ENCODE results near the gene RALBP1.

RALBP1 gene

GRCh38 chr18:9513971-9514512 is 38.7 kb downstream of the RALBP1 start:
- DNase-seq, result no peak

DNA sequence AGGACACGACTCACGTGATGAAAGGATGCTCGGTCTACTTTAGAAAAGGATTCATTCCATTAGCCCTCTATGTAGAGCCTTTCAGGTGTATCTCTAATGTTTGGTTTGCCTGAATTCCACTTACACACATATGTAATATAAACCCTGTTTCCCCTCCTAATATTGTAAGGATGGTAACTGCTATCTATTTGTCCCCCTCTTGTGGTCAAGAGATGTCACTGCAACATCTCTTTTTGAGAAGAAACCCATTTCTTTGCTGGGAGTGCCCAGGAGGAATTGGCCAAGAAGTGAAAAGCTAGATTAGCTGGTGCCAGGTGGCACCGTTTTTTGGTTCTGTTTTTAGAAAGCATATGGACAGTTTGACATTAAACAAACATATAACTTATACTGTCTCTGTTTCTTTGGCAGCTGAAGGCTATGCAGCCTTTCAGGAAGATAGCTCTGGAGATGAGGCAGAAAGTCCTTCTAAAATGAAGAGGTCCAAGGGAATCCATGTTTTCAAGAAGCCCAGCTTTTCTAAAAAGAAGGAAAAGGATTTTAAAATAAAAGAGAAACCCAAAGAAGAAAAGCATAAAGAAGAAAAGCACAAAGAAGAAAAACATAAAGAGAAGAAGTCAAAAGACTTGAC is 41.2 kb downstream of the RALBP1 start:
- DNase-seq, result no peak

GRCh38 chr18:9517869-9518268 is 42.6 kb downstream of the RALBP1 start:
- no peak for DNase-seq

- DNase-seq, result no peak
These were observed 44.1 kb downstream of the RALBP1 start for GRCh38 chr18:9519399-9519798.

DNA sequence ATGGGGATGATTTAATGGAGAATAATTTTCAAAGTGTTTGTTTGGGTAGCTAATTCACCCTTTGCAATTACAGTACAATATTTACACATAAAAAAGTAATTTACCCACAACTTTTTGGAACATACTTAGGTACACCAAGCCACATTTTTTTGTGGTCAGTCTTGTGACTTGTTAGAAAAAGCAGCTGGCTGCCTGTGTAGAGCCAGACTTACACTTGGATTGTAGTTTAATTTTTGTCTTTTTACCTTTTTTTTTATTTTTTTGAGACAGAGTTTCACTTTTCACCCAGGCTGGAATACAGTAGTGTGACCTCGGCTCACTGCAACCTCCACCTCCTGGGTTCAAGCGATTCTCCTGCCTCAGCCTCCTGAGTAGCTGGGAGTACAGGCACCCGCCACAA is 45.4 kb downstream of the RALBP1 start:
- no peak for DNase-seq

- DNase-seq, result no peak
These were observed 46.5 kb downstream of the RALBP1 start for GRCh38 chr18:9521770-9522169.

DNA sequence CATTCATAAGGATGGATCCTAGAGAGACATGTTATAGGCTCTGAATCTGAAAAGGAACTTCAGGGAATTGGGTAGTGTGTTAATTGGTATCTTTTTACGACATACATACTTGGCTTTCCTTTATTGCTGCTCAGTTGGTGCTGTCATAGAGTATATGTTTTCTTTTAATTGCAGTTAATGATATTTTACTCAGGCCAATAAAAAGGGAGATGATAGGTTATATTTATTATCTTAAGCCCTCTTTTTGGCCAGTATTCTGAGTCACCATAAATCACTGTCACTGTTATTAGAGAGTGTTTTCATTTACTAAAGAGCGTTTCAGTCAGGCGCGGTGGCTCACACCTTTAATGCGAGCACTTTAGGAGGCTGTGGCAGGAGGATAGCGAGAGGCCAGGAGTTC is 47.6 kb downstream of the RALBP1 start:
- DNase-seq, result no peak

- DNase-seq, result no peak
These were observed 51.1 kb downstream of the RALBP1 start for GRCh38 chr18:9526458-9526857.

- DNase-seq, result no peak
These were observed 55.1 kb downstream of the RALBP1 start for GRCh38 chr18:9530226-9531009.

GRCh38 chr18:9531791-9532410 is 56.6 kb downstream of the RALBP1 start:
- DNase-seq, result no peak

DNA sequence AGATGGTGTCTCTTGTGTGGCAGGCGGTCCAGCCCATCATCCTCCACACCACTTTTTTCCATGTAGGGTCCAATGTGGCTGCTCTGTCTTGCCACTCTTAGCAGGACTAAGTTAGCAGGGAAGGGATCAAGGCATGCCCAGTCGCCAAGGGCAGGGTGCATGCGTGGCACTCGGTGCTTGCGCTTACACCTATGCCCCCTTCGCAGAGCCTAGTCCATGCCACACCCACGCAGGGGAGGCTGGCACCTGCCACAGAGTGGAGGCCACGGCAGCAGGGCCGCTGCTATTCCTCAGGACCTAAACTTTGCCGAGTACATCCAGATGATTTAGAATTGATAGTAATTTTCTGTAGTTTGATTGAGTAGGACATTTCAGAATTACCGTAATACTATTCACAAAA is 59.5 kb downstream of the RALBP1 start:
- no peak for DNase-seq

- DNase-seq, result no peak
These were observed 60.2 kb downstream of the RALBP1 start for GRCh38 chr18:9535430-9535991.

- no peak for DNase-seq
These were observed 61.2 kb downstream of the RALBP1 start for GRCh38 chr18:9536354-9537152.

- no peak for DNase-seq
These were observed 62.4 kb downstream of the RALBP1 start for GRCh38 chr18:9537677-9538076.

DNA sequence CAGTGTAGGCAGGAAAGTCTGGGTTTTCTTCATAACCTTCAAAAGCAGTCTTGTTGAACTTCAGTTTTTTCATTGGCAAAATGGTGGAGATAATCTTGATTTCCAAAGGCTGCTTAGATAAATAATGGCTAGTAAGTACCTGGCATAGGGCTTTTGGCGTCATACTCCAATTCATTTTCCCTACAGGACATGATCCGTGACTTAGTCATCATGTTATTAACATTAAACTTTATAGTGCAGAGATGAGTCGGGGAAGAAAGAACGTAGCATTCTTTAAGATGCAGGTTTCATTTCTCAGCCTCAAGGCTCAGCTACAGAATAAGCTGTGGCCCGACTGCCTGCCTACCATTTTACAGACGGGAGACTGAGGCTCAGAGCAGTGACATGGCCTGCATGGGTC is 64.0 kb downstream of the RALBP1 start:
- no peak for DNase-seq

DNA sequence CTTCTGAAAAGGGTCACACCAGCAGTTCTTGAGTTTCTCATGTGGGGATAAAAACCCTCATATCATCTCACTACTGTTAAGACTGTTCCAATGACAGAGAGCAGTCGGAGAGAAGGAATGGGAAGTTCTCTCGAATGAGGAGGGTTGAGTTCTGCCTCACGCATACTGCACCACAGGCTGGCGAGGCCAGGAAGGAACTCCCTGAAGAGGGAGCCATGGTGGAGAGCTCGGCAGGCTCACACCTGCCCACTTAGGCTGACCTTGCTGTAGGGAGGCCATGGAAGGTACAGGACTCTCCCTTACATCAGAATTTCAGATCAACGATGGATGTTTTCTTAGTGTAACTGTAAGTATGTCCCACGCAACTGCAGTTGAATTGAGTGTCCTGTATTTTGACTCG is 64.6 kb downstream of the RALBP1 start:
- DNase-seq, result no peak

DNA sequence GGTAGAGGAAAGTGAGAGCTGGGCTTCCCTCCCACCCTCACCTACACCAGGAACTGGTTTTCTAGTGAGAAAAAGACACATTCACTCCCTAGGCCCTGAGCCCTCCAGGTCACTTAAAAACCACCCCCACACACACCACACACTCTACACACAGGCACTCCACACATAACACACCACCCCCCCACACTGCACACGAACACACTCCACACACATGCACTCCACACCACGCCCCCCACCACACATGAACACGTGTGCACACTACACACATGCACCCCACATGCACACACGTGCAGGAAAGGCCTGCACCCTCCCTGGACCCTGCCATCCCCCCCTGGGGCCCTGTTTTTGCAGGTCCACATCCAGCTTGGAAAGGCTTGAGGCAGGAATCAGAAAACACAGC is 67.6 kb downstream of the RALBP1 start:
- DNase-seq, result no peak

- no peak for DNase-seq
These were observed 69.7 kb downstream of the RALBP1 start for GRCh38 chr18:9545029-9545428.

- DNase-seq, result no peak
These were observed 71.2 kb downstream of the RALBP1 start for GRCh38 chr18:9546468-9546867.

DNA sequence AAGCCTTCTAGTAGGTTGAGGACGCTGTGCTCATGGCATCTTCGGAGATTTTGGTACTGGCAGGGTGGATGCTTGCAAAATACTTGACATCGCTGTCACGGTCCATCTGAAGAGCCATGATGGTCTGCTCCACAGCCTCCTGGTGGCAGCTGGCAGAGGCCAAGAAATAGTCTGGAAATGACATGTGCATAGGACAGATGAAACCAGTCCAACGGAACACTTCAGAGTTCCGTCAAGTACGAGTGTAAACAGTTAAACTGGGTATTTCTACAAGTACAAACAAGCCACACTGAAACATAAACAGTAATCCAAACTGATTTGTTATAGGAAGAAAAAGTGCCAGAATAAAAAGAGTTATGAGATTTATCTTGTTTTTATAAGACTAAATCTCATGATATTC is 72.5 kb downstream of the RALBP1 start:
- DNase-seq, result no peak

- DNase-seq, result no peak
These were observed 74.1 kb downstream of the RALBP1 start for GRCh38 chr18:9549405-9549804.

- DNase-seq, result no peak
These were observed 75.1 kb downstream of the RALBP1 start for GRCh38 chr18:9550429-9550828.

DNA sequence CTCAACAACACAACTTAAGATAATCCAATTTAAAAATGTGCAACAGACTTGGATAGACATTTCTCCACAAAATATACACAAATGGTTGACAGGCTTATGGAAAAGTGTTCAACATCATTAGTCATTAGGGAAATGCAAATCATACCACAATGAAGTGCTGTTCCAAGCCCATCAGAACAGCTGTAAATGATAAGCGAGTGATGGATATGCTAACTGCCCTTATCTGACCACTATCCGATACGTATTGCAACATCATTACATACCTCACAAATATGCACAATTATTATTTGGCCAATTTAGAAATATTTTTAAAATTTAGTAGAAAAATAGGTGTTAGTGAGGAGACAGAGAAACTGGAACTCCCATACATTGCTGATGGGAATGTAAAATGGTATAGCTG is 76.9 kb downstream of the RALBP1 start:
- no peak for DNase-seq

Measured in effector CD8-positive, alpha-beta T cell (primary cell).